PC-9 (cell line): ENCODE data around the gene OR10H3. TPM values are rescaled to one million over a fixed set of nuclear protein-coding genes. Genes with fewer than 3 reads are reported as not detected.

ENCODE experiments used
- BruUV-seq: library from RNA; stranded (reverse); fragments of 400-500 nt; replicated peaks from 2 replicates; lab custom pipeline; 2021; lab: Mats Ljungman, UMichigan
- CTCF ChIA-PET: fragments of 300-600 bp; sonication (Branson Sonifier 250); formaldehyde crosslinking; loops from one replicate; lab custom pipeline; 2022; ENCODE audit warnings: antibody characterized with exemption; lab: Charles Lee
- POLR2A ChIA-PET: fragments of 300-600 bp; sonication (Branson Sonifier 250); formaldehyde crosslinking; loops from one replicate; lab custom pipeline; 2022; ENCODE audit warnings: antibody characterized with exemption; ENCODE audit not compliant: unreplicated experiment; lab: Charles Lee
- DNase-seq, 2 experiments: peaks; one replicate each; pipeline versions ENCODE4 v3.0.0 to v3.0.0-alpha.2; 2015 to 2022; ENCODE audit warnings: mixed read lengths in 1 of 2
- H2AFZ ChIP-seq: fragments of 200-600 bp; sonication (generic); 2 replicates; pipeline ENCODE4 v1.8.1; 2017; ENCODE audit warnings: antibody characterized with exemption
- H3F3A ChIP-seq: fragments of 200-600 bp; sonication (generic); 2 replicates; pipeline ENCODE4 v1.8.1; 2017; ENCODE audit warnings: antibody characterized with exemption, mild to moderate bottlenecking, low read depth; ENCODE audit not compliant: insufficient read depth
- H3K27ac ChIP-seq: fragments of 200-600 bp; sonication (generic); 2 replicates; pipeline ENCODE4 v1.6.1; 2016; ENCODE audit warnings: mixed run types
- H3K27me3 ChIP-seq: fragments of 200-600 bp; sonication (generic); 2 replicates; pipeline ENCODE4 v1.6.1; 2016; ENCODE audit warnings: low read depth, mixed run types; ENCODE audit not compliant: insufficient read depth
- H3K36me3 ChIP-seq: fragments of 200-600 bp; sonication (generic); 2 replicates; pipeline ENCODE4 v1.6.1; 2016; ENCODE audit warnings: low read depth, mixed run types
- H3K4me1 ChIP-seq: fragments of 200-600 bp; sonication (generic); replicated peaks from 2 replicates; pipeline ENCODE4 v1.6.1; 2016; ENCODE audit warnings: mixed run types; ENCODE audit not compliant: insufficient read depth
- H3K4me2 ChIP-seq: fragments of 200-600 bp; sonication (generic); 2 replicates; pipeline ENCODE4 v1.6.1; 2017; ENCODE audit warnings: mixed run types
- H3K4me3 ChIP-seq: fragments of 200-600 bp; sonication (generic); 2 replicates; pipeline ENCODE4 v1.6.1; 2016; ENCODE audit warnings: mixed run types
- H3K79me2 ChIP-seq: fragments of 200-600 bp; sonication (generic); 2 replicates; pipeline ENCODE4 v1.6.1; 2017; ENCODE audit warnings: low read depth, mixed run types
- H3K9me2 ChIP-seq: fragments of 200-600 bp; sonication (generic); 2 replicates; pipeline ENCODE4 v1.8.1; 2017; ENCODE audit warnings: mild to moderate bottlenecking; ENCODE audit not compliant: insufficient read depth
- H3K9me3 ChIP-seq: fragments of 200-600 bp; sonication (generic); 2 replicates; pipeline ENCODE4 v1.8.1; 2016; ENCODE audit warnings: low read depth; ENCODE audit not compliant: insufficient read depth
- H4K20me1 ChIP-seq: fragments of 200-600 bp; sonication (generic); 2 replicates; pipeline ENCODE4 v1.8.1; 2017; ENCODE audit not compliant: insufficient read depth
- CTCF ChIP-seq: fragments of 200-600 bp; sonication (generic); conservative IDR thresholded peaks from 2 replicates; pipeline ENCODE4 v1.6.1; 2017; ENCODE audit warnings: mixed run types, antibody characterized with exemption, mild to moderate bottlenecking, moderate library complexity
- EZH2 ChIP-seq: fragments of 200-600 bp; sonication (generic); IDR thresholded peaks from 2 replicates; pipeline ENCODE4 v1.8.0; 2017; ENCODE audit warnings: antibody characterized with exemption, low read depth
- intact Hi-C: fragments of 100-400 bp; cut with micrococcal nuclease; formaldehyde crosslinking; loops from one replicate; pipeline ENCODE4 v1.10.0; 2022; ENCODE audit not compliant: unreplicated experiment
- total RNA-seq: library from RNA; stranded (reverse); gene quantifications from 2 replicates; pipeline ENCODE4 v1.2.3, GENCODE V29; 2021

The OR10H3 gene
- total RNA-seq, 1 experiment from 2014 or later: not detected

GRCh38 chr19:15775249-15775648 lies 37.5 kb downstream of the OR10H3 start:
- H3K9me3 ChIP-seq: no peaks in the 10 kb centered on the region
- no TSS peak for BruUV-seq
- no peaks in the 10 kb centered on the region for H3K9me2 ChIP-seq
- intact Hi-C loops: no loop called here
- POLR2A ChIA-PET: no interaction called here
- TF ChIP-seq EZH2 (no peak), CTCF (no peak)
- H3K4me2 ChIP-seq: no peak overlapping the region
- CTCF ChIA-PET: no interaction called here
- H2AFZ ChIP-seq: no peak overlapping the region
- H4K20me1 ChIP-seq: no peaks in the 10 kb centered on the region
- peaks cover 4% of the 10 kb centered on the region; the same call in 1 of the 2 replicates for H3K4me1 ChIP-seq
- no peaks in the 10 kb centered on the region for H3K79me2 ChIP-seq
- no peak overlapping the region for H3K4me3 ChIP-seq
- no peak overlapping the region for H3K27ac ChIP-seq
- no peaks in the 10 kb centered on the region for H3K36me3 ChIP-seq
- peaks cover 8% of the 10 kb centered on the region; the same call in 1 of the 2 replicates for H3F3A ChIP-seq
- peaks cover 74% of the 10 kb centered on the region for H3K27me3 ChIP-seq
- DNase-seq: no peak

GRCh38 chr19:15776264-15776663 lies 38.5 kb downstream of the OR10H3 start:
- no peak for DNase-seq

GRCh38 chr19:15776991-15777970 lies 39.5 kb downstream of the OR10H3 start:
- TF ChIP-seq CTCF: no peak
- Histone ChIP-seq H3K79me2 (no peaks in the 10 kb centered on the region), H3K9me2 (no peaks in the 10 kb centered on the region), H3K4me2 (no peak overlapping the region), H3K27ac (no peak overlapping the region), H3F3A (peaks cover 15% of the 10 kb centered on the region), H2AFZ (no peak overlapping the region), H3K4me1 (peaks cover 11% of the 10 kb centered on the region; the same call in 1 of the 2 replicates), H4K20me1 (no peaks in the 10 kb centered on the region), H3K36me3 (no peaks in the 10 kb centered on the region), H3K9me3 (no peaks in the 10 kb centered on the region), H3K4me3 (no peak overlapping the region), H3K27me3 (peaks cover 55% of the 10 kb centered on the region)
- intact Hi-C loops: no loop called here
- BruUV-seq: no TSS peak
- ChIA-PET POLR2A (no interaction called here), CTCF (no interaction called here)
- DNase-seq: no peak

More at GRCh38 chr19:15776264-15776663, 38.5 kb downstream of the OR10H3 start:
- intact Hi-C loops: no loop called here
- H3K27me3 ChIP-seq: peaks cover 64% of the 10 kb centered on the region
- H3F3A ChIP-seq: peaks cover 15% of the 10 kb centered on the region
- no peak overlapping the region for H3K27ac ChIP-seq
- no TSS peak for BruUV-seq
- no peaks in the 10 kb centered on the region for H3K9me2 ChIP-seq
- no peak overlapping the region for H3K4me2 ChIP-seq
- CTCF ChIA-PET: no interaction called here
- H3K9me3 ChIP-seq: no peaks in the 10 kb centered on the region
- TF ChIP-seq CTCF (no peak), EZH2 (no peak)
- no peaks in the 10 kb centered on the region for H3K36me3 ChIP-seq
- POLR2A ChIA-PET: no interaction called here
- no peaks in the 10 kb centered on the region for H4K20me1 ChIP-seq
- H3K4me1 ChIP-seq: peaks cover 11% of the 10 kb centered on the region; the same call in 1 of the 2 replicates
- no peaks in the 10 kb centered on the region for H3K79me2 ChIP-seq
- no peak overlapping the region for H3K4me3 ChIP-seq
- H2AFZ ChIP-seq: no peak overlapping the region
